GM23338 (cell line): ENCODE measurements around the gene CDKN2AIPNL. TPM values are rescaled to one million over a fixed set of nuclear protein-coding genes. Genes with fewer than 3 reads are reported as not detected.

ENCODE experiments used
- ATAC-seq: fragments of 200-7000 bp; cut with Tn5 transposase; 3 replicates; pipeline ENCODE4 v1.9.1; 2020
- DNase-seq: peaks from one replicate; pipeline ENCODE4 v3.0.0-alpha.2; 2015; ENCODE audit warnings: low spot score
- H2AFZ ChIP-seq: fragments of 200-600 bp; sonication (generic); 2 replicates; pipeline ENCODE4 v1.8.0; 2016; ENCODE audit warnings: antibody characterized with exemption, mild to moderate bottlenecking, moderate library complexity
- H3F3A ChIP-seq: fragments of 200-600 bp; sonication (generic); replicated peaks from 2 replicates; pipeline ENCODE4 v1.8.0; 2017; ENCODE audit warnings: antibody characterized with exemption, mixed run types, low read depth
- H3K27ac ChIP-seq: fragments of 200-600 bp; sonication (generic); 2 replicates; pipeline ENCODE4 v1.6.1; 2016; ENCODE audit warnings: low read depth
- H3K27me3 ChIP-seq: fragments of 200-600 bp; sonication (generic); 2 replicates; pipeline ENCODE4 v1.8.0; 2016; ENCODE audit warnings: mild to moderate bottlenecking, mixed run types, moderate library complexity; ENCODE audit not compliant: insufficient read depth
- H3K36me3 ChIP-seq: fragments of 200-600 bp; sonication (generic); 2 replicates; pipeline ENCODE4 v1.8.0; 2016; ENCODE audit warnings: mild to moderate bottlenecking; ENCODE audit not compliant: insufficient read depth
- H3K4me1 ChIP-seq: fragments of 200-600 bp; sonication (generic); 2 replicates; pipeline ENCODE4 v1.8.0; 2016; ENCODE audit warnings: mild to moderate bottlenecking, moderate library complexity; ENCODE audit not compliant: insufficient read depth
- H3K4me2 ChIP-seq: fragments of 200-600 bp; sonication (generic); 2 replicates; pipeline ENCODE4 v1.7.1; 2017; ENCODE audit warnings: mixed run types
- H3K4me3 ChIP-seq: fragments of 200-600 bp; sonication (generic); 2 replicates; pipeline ENCODE4 v1.6.1; 2016; ENCODE audit warnings: mixed run types
- H3K79me2 ChIP-seq: fragments of 200-600 bp; sonication (generic); replicated peaks from 2 replicates; pipeline ENCODE4 v1.8.0; 2017; ENCODE audit warnings: mild to moderate bottlenecking; ENCODE audit not compliant: insufficient read depth
- H3K9me2 ChIP-seq: fragments of 200-600 bp; sonication (generic); 2 replicates; pipeline ENCODE4 v1.8.0; 2017; ENCODE audit not compliant: insufficient read depth
- H4K20me1 ChIP-seq: fragments of 200-600 bp; sonication (generic); replicated peaks from 2 replicates; pipeline ENCODE4 v1.8.0; 2017; ENCODE audit warnings: mild to moderate bottlenecking; ENCODE audit not compliant: insufficient read depth
- H3K27ac Mint-ChIP-seq: 2 replicates; pipeline ENCODE4 v1.8.0; 2020; ENCODE audit warnings: inconsistent platforms, mild to moderate bottlenecking, moderate library complexity, mixed read lengths
- H3K27me3 Mint-ChIP-seq: 3 replicates; pipeline ENCODE4 v1.8.0; 2022; ENCODE audit warnings: low read depth, mild to moderate bottlenecking, moderate library complexity, mixed read lengths, inconsistent platforms; ENCODE audit not compliant: insufficient read depth, poor library complexity
- H3K36me3 Mint-ChIP-seq: 3 replicates; pipeline ENCODE4 v1.8.0; 2021; ENCODE audit warnings: low read depth, mild to moderate bottlenecking, inconsistent platforms, moderate library complexity, mixed read lengths
- H3K4me1 Mint-ChIP-seq: 3 replicates; pipeline ENCODE4 v1.8.0; 2020; ENCODE audit warnings: mild to moderate bottlenecking, inconsistent platforms, mixed read lengths
- H3K4me3 Mint-ChIP-seq: 3 replicates; pipeline ENCODE4 v1.8.0; 2021; ENCODE audit warnings: moderate library complexity, mild to moderate bottlenecking, inconsistent platforms, mixed read lengths
- H3K9me3 Mint-ChIP-seq: 3 replicates; pipeline ENCODE4 v1.8.0; 2020; ENCODE audit warnings: moderate library complexity, mild to moderate bottlenecking, inconsistent platforms, mixed read lengths
- CREB1 ChIP-seq: fragments of 250-450 bp; sonication (Bioruptor Pico); IDR thresholded peaks from 2 replicates; pipeline ENCODE4 v1.5.0; 2020; ENCODE audit warnings: low read depth, mild to moderate bottlenecking, moderate library complexity
- CTCF ChIP-seq, 2 experiments: fragments of 200-600 bp in 1 of 2; sonication (generic) in 1 of 2; conservative IDR thresholded peaks; 2 replicates each; pipeline versions ENCODE4 v1.5.1 to v1.6.1; 2016 to 2017; ENCODE audit warnings: antibody characterized with exemption in 2 of 2, low read depth in 2 of 2, mild to moderate bottlenecking in 2 of 2, moderate library complexity in 1 of 2
- ETS1 ChIP-seq: IDR thresholded peaks from 2 replicates; pipeline ENCODE4 v1.6.1; 2016; ENCODE audit warnings: antibody characterized with exemption
- EZH2 ChIP-seq: fragments of 200-600 bp; sonication (generic); IDR thresholded peaks from one replicate; pipeline ENCODE4 v1.8.0; 2017; ENCODE audit warnings: antibody characterized with exemption, mild to moderate bottlenecking, low read depth; ENCODE audit not compliant: unreplicated experiment
- EZH2phosphoT487 ChIP-seq: fragments of 200-600 bp; sonication (generic); IDR thresholded peaks from one replicate; pipeline ENCODE4 v1.8.1; 2018; ENCODE audit warnings: antibody characterized with exemption; ENCODE audit not compliant: unreplicated experiment
- JUNB ChIP-seq: IDR thresholded peaks from one replicate; pipeline ENCODE4 v1.6.1; 2016; ENCODE audit warnings: antibody characterized with exemption; ENCODE audit not compliant: unreplicated experiment
- NANOG ChIP-seq: IDR thresholded peaks from 2 replicates; pipeline ENCODE4 v1.6.1; 2016; ENCODE audit warnings: antibody characterized with exemption, borderline replicate concordance
- POLR2AphosphoS5 ChIP-seq: IDR thresholded peaks from 2 replicates; pipeline ENCODE4 v1.6.1; 2016; ENCODE audit warnings: antibody characterized with exemption, low read depth
- REST ChIP-seq: IDR thresholded peaks from one replicate; pipeline ENCODE4 v1.6.1; 2018; ENCODE audit warnings: antibody characterized with exemption; ENCODE audit not compliant: unreplicated experiment
- STAT1 ChIP-seq: IDR thresholded peaks from one replicate; pipeline ENCODE4 v1.6.1; 2016; ENCODE audit warnings: antibody characterized with exemption; ENCODE audit not compliant: unreplicated experiment
- ZNF114 ChIP-seq: fragments of 250-450 bp; sonication (Bioruptor Pico); IDR thresholded peaks from 2 replicates; pipeline ENCODE4 v1.5.0; 2020; ENCODE audit warnings: mild to moderate bottlenecking, moderate library complexity
- ZNF331 ChIP-seq: fragments of 250-450 bp; sonication (Bioruptor Pico); IDR thresholded peaks from 2 replicates; pipeline ENCODE4 v1.5.0; 2020; ENCODE audit warnings: low read depth, mild to moderate bottlenecking, moderate library complexity
- ZNF462 ChIP-seq: fragments of 250-450 bp; sonication (Bioruptor Pico); IDR thresholded peaks from 2 replicates; pipeline ENCODE4 v1.5.0; 2020; ENCODE audit warnings: mild to moderate bottlenecking, moderate library complexity
- polyA plus RNA-seq: library from polyadenylated mRNA; unstranded; fragments of >200 nt; fragmentation: Nextera tagmentation; extraction: Ambion mirVana; gene quantifications from 2 replicates; pipeline ENCODE4 v1.2.1, GENCODE V29; 2016
- total RNA-seq: library from RNA; depleted of rRNA; stranded (reverse); fragments of >200 nt; shearing (Covaris generic); gene quantifications from 2 replicates; pipeline ENCODE4 v1.2.3, GENCODE V29; 2014

Gene CDKN2AIPNL
- total and polyA plus RNA-seq, 2 experiments from 2014 or later = 53.5 to 79.5 TPM

- ATAC-seq (no peak), DNase-seq (no peak)
- Histone ChIP-seq H3K4me1 (no peaks in the 10 kb centered on the region), H2AFZ (no peak overlapping the region), H4K20me1 (peaks cover 5% of the 10 kb centered on the region), H3K4me2 (no peak overlapping the region), H3K27me3 (no peaks in the 10 kb centered on the region), H3K4me3 (no peak overlapping the region), H3K9me2 (no peaks in the 10 kb centered on the region), H3K79me2 (no peaks in the 10 kb centered on the region), H3K36me3 (peaks cover 15% of the 10 kb centered on the region; the same call in 1 of the 2 replicates), H3F3A (0 out of 2 replicates have a peak, but pooled peaks cover 7% of the 10 kb centered on the region), H3K27ac (peak overlapping the region; percentile 32; the same call in 1 of the 2 replicates)
- Mint-ChIP-seq H3K9me3 (no peaks in the 10 kb centered on the region), H3K4me3 (no peak overlapping the region), H3K27ac (no peak overlapping the region), H3K4me1 (peaks cover 2% of the 10 kb centered on the region; the same call in 1 of the 3 replicates), H3K36me3 (peaks cover 28% of the 10 kb centered on the region; the same call in 2 of the 3 replicates), H3K27me3 (no peaks in the 10 kb centered on the region)
- TF ChIP-seq REST (no peak), CTCF (conservative IDR thresholded peaks at IDR 0.05; ENCODE audit: low read depth in 2 of 2) (no peak), STAT1 (no peak), JUNB (no peak), ZNF462 (CRISPR knock-in tag) (no peak), ETS1 (no peak), EZH2phosphoT487 (no peak), NANOG (no peak), ZNF331 (CRISPR knock-in tag) (no peak), ZNF114 (CRISPR knock-in tag) (no peak), POLR2AphosphoS5 (no peak), EZH2 (no peak), CREB1 (no peak)
These were observed 14.5 kb downstream of the CDKN2AIPNL start for GRCh38 chr5:134397196-134397595.
